ENCODE results near the gene SLC9A8.

The SLC9A8 gene

GRCh38 chr20:49924247-49924646, 111.6 kb downstream of the SLC9A8 start:
- no peak for DNase-seq

GRCh38 chr20:49925901-49926454, 113.3 kb downstream of the SLC9A8 start:
- peak; percentile 53 for DNase-seq

GRCh38 chr20:49928411-49929141, 115.9 kb downstream of the SLC9A8 start:
- peak; percentile 94 for DNase-seq

GRCh38 chr20:49929142-49929494, 116.5 kb downstream of the SLC9A8 start:
- no peak for DNase-seq

GRCh38 chr20:49935746-49936152, 123.1 kb downstream of the SLC9A8 start:
- no peak for DNase-seq

- DNase-seq = peak; percentile 97
These were observed 123.8 kb downstream of the SLC9A8 start, which contains the start of gene RNF114 for GRCh38 chr20:49936153-49937026. RNF114 (plus strand) TSS chr20:49936397; CDS start chr20:49936413, 16 bp downstream.

GRCh38 chr20:49937027-49937929, 124.7 kb downstream of the SLC9A8 start:
- peak; percentile 46 for DNase-seq

- DNase-seq = no peak
These were observed 125.8 kb downstream of the SLC9A8 start for GRCh38 chr20:49938173-49939163.

GRCh38 chr20:49941456-49941855, 128.8 kb downstream of the SLC9A8 start:
- no peak for DNase-seq

Data from hematopoietic multipotent progenitor cell treated with erythropoietin and hydrocortisone succinate and interleukin-3 and kit ligand, for 6 days (in vitro differentiated cells).